MCF 10A (cell line): ENCODE results near the gene CELA2B. TPM values are rescaled to one million over a fixed set of nuclear protein-coding genes. Genes with fewer than 3 reads are reported as not detected.
"Not testable (repeated sequence)": the region's sequence is repeated elsewhere in the genome, so short reads cannot be mapped to it uniquely, and the experiment has no call there.

Experiments
- BruUV-seq: library from RNA; stranded (reverse); fragments of 400-500 nt; replicated peaks from 2 replicates; lab custom pipeline; 2021; lab: Mats Ljungman, UMichigan
- CTCF ChIA-PET: fragments of 300-600 bp; sonication (Branson Sonifier 250); formaldehyde crosslinking; extraction: SDS; loops from one replicate; lab custom pipeline; 2021; ENCODE audit warnings: antibody characterized with exemption, inconsistent platforms; lab: Yijun Ruan, JAX
- POLR2A ChIA-PET: fragments of 300-600, 350-650 bp; sonication (Branson Sonifier 250); formaldehyde crosslinking; extraction: SDS; loops from one replicate; lab custom pipeline; 2020; ENCODE audit warnings: antibody characterized with exemption, inconsistent platforms; lab: Yijun Ruan, JAX
- DNase-seq: peaks from one replicate; pipeline ENCODE4 v3.0.0-alpha.2; 2018; ENCODE audit not compliant: unreplicated experiment
- H3K27ac Mint-ChIP-seq: one replicate; pipeline ENCODE4 v1.8.0; 2022; ENCODE audit warnings: mild to moderate bottlenecking, low read depth, mixed read lengths; ENCODE audit not compliant: unreplicated experiment
- H3K27me3 Mint-ChIP-seq: one replicate; pipeline ENCODE4 v1.8.0; 2022; ENCODE audit warnings: mixed read lengths; ENCODE audit not compliant: insufficient read depth, unreplicated experiment
- H3K36me3 Mint-ChIP-seq: one replicate; pipeline ENCODE4 v1.8.0; 2022; ENCODE audit warnings: mild to moderate bottlenecking, moderate library complexity, mixed read lengths; ENCODE audit not compliant: insufficient read depth, unreplicated experiment
- H3K4me1 Mint-ChIP-seq: one replicate; pipeline ENCODE4 v1.8.0; 2022; ENCODE audit warnings: mixed read lengths; ENCODE audit not compliant: insufficient read depth, unreplicated experiment
- H3K4me3 Mint-ChIP-seq: one replicate; pipeline ENCODE4 v1.8.0; 2022; ENCODE audit warnings: mild to moderate bottlenecking, moderate library complexity, mixed read lengths; ENCODE audit not compliant: unreplicated experiment
- H3K9me3 Mint-ChIP-seq: one replicate; pipeline ENCODE4 v1.8.0; 2022; ENCODE audit warnings: mixed read lengths; ENCODE audit not compliant: unreplicated experiment
- intact Hi-C: fragments of 100-400 bp; cut with micrococcal nuclease; formaldehyde crosslinking; loops from 2 replicates; pipeline ENCODE4 v1.14.1; 2022
- total RNA-seq: library from RNA; stranded (reverse); gene quantifications from 2 replicates; pipeline ENCODE4 v1.2.3, GENCODE V29; 2022
- TF ChIP-seq, protein P1 (sequence below): fragments of 200-600 bp; IDR thresholded peaks from one replicate; pipeline ENCODE4 v1.8.0; 2022; ENCODE audit warnings: antibody characterized with exemption, mild to moderate bottlenecking; ENCODE audit not compliant: unreplicated experiment

Gene CELA2B
- total RNA-seq, 1 experiment from 2014 or later: not detected

DNA sequence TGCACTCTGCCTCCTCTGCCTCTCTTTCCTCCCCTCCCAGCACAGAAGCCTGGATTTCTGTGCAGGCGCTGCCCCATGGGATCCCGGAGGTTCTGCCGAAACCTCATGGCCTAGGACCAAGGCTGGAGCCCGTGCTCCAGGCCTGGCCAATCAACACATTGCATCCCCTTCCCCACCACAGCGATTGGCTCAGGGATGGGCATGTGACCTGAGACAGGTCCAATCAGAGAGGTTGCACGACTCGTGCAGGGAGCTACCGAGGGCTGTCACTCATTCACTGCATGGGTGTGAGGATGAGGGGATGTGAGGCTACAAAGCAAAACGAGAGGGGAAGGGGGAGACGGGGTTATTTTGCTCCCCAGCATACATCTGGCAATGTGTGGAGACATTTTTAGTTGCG lies 3.3 kb upstream of the CELA2B start:
- no TSS peak for BruUV-seq
- Mint-ChIP-seq H3K27ac (no peak overlapping the region), H3K36me3 (no peaks in the 10 kb centered on the region), H3K9me3 (no peaks in the 10 kb centered on the region), H3K4me1 (no peaks in the 10 kb centered on the region), H3K27me3 (no peaks in the 10 kb centered on the region), H3K4me3 (no peak overlapping the region)
- TF ChIP-seq, protein P1, sequence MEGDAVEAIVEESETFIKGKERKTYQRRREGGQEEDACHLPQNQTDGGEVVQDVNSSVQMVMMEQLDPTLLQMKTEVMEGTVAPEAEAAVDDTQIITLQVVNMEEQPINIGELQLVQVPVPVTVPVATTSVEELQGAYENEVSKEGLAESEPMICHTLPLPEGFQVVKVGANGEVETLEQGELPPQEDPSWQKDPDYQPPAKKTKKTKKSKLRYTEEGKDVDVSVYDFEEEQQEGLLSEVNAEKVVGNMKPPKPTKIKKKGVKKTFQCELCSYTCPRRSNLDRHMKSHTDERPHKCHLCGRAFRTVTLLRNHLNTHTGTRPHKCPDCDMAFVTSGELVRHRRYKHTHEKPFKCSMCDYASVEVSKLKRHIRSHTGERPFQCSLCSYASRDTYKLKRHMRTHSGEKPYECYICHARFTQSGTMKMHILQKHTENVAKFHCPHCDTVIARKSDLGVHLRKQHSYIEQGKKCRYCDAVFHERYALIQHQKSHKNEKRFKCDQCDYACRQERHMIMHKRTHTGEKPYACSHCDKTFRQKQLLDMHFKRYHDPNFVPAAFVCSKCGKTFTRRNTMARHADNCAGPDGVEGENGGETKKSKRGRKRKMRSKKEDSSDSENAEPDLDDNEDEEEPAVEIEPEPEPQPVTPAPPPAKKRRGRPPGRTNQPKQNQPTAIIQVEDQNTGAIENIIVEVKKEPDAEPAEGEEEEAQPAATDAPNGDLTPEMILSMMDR: no peak
- intact Hi-C loops: no loop called here
- no peak for DNase-seq
- POLR2A ChIA-PET: no interaction called here
- CTCF ChIA-PET: no interaction called here

DNA sequence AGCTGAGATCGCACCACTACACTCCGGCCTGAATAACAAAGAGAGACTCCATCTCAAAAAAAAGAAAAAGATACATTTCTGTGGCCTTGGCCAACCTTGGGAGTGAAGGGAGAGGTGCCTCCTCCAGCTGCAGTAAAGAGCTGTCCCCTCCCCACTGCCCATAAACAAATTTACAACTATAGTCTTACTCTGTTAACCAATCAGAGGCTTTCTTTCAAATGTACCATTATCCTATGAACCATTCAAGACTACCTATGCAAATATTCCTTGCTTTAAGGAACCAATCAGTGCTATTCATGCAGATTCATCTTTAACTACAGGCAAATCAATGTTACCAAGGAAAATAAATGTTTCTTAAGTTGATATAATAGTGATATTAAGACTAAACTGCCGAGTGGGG lies 1.0 kb downstream of the CELA2B start:
- ChIA-PET CTCF (no interaction called here), POLR2A (no interaction called here)
- no peak for DNase-seq
- Mint-ChIP-seq H3K36me3 (no peaks in the 10 kb centered on the region), H3K27ac (no peak overlapping the region), H3K4me3 (no peak overlapping the region), H3K9me3 (no peaks in the 10 kb centered on the region), H3K4me1 (no peaks in the 10 kb centered on the region), H3K27me3 (no peaks in the 10 kb centered on the region)
- TF ChIP-seq, protein P1: no peak
- intact Hi-C loops: no loop called here
- no TSS peak for BruUV-seq

DNA sequence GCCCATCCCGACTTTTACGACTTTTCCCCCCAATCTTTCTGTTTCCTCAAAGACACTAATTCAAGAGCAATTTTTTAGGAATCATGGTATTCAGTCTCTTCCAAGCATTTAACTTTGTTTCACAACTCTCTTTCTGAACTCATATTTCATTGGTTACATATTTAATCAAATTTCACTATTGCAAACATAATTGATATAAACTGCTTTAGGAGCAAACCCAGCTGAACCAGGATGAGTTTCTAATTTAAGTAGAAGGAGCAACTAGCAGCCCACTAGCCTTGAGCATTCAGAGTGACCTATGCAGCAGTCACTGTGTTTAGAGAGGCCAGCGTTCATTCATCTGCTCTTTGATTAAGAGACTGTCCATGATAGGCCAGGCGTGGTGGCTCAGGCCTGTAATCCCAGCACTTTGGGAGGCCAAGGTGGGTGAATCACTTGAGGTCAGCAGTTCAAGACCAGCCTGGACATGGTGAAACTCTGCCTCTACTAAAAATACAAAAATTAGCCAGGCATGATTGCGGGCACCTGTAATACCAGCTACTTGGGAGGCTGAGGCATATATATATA lies 1.8 kb downstream of the CELA2B start:
- intact Hi-C loops: no loop called here
- no peaks in the 10 kb centered on the region for H3K36me3 Mint-ChIP-seq
- H3K27ac Mint-ChIP-seq: no peak overlapping the region
- H3K27me3 Mint-ChIP-seq: no peaks in the 10 kb centered on the region
- no peaks in the 10 kb centered on the region for H3K9me3 Mint-ChIP-seq
- no peak overlapping the region for H3K4me3 Mint-ChIP-seq
- DNase-seq: no peak
- ChIA-PET CTCF (interaction anchor here (0.6 to 0.7 kb wide), 2 partner anchors 21 to 1314 kb away, joined by 3 read pairs; no protein-coding TSS in a partner anchor), POLR2A (no interaction called here)
- no TSS peak for BruUV-seq
- TF ChIP-seq, protein P1: no peak
- H3K4me1 Mint-ChIP-seq: no peaks in the 10 kb centered on the region

DNA sequence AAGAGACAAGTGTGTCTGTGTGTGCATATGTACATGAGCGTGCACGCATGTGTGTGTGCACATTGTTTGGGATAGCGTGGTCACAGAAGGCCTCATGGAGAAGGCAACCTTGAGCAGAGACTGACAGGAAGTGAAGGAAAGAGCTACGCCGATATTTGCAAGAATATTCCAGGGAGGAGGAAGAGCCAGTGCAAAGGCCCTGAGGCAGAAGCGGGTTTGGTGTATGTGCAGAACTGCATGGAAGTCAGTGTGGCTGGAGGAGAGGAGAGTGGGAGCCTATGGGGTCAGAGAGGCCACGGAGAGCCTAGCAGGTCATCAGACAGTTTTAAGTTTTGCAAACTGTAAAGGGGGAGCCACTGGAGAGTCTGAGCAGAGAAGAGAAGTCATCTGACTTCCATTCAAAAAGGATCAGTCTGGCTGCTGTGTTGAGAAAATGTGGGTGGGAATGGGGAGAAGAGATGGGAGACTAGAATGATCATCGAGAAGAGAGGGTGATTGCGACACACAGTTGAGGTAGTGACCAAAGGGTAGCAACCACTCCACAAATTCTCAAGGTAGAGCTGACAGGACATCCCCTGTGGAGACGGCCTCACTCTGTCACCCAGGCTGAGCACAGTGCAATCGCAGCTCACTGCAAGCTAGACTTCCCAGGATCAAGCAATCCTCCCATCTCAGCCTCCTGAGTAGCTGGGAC lies 3.9 kb downstream of the CELA2B start:
- POLR2A ChIA-PET: interaction anchor here (0.6 kb wide), 2 partner anchors 63 to 365 kb away, joined by 3 read pairs; no protein-coding TSS in a partner anchor
- H3K36me3 Mint-ChIP-seq: no peaks in the 10 kb centered on the region
- no peak overlapping the region for H3K27ac Mint-ChIP-seq
- intact Hi-C loops: no loop called here
- BruUV-seq: no TSS peak
- CTCF ChIA-PET: no interaction called here
- TF ChIP-seq, protein P1: no peak
- H3K4me3 Mint-ChIP-seq: no peak overlapping the region
- no peaks in the 10 kb centered on the region for H3K4me1 Mint-ChIP-seq
- H3K27me3 Mint-ChIP-seq: no peaks in the 10 kb centered on the region
- H3K9me3 Mint-ChIP-seq: no peaks in the 10 kb centered on the region
- DNase-seq: no peak

DNA sequence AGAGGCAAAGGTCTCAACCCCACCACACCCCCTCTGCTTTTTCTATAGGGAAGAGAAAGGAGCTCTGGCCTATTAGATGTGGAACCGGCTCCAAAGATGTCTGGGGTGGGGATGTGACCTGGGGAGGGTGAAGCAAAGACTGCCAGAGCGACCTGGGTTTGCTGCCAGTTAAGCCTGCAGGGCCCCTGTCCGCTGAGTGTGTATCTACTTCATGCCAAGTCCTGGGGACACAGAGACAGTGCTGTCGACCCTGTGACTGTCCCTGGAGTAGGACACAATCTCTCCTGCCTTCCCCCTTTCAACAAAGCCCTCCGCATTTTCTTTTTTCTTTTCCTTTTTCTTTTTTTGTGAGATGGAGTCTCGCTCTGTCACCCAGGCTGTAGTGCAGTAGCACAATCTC lies 6.6 kb downstream of the CELA2B start:
- H3K36me3 Mint-ChIP-seq, H3K4me3 Mint-ChIP-seq, DNase-seq, CTCF ChIA-PET, intact Hi-C loops, H3K9me3 Mint-ChIP-seq, H3K4me1 Mint-ChIP-seq, POLR2A ChIA-PET, H3K27ac Mint-ChIP-seq, BruUV-seq, H3K27me3 Mint-ChIP-seq: not testable (repeated sequence)

DNA sequence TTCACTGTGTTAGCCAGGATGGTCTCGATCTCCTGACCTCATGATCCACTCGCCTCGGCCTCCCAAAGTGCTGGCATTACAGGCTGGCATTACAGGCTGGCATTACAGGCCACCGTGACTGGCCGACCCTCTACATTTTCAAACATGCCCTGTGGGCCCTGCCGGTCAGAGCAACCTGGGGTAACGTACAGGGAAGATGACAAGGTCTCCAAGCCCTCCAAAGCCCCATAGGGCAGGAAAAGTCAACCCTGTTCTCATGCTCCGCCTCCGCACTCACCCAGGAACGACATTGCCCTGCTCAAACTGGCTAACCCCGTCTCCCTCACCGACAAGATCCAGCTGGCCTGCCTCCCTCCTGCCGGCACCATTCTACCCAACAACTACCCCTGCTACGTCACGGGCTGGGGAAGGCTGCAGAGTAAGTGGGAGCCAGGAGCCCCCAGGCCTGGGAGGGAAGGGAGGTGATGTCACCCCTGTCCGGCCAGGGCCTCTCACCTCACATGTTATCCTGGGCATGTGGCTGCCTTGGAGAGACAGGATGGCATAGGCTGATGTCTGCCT lies 7.2 kb downstream of the CELA2B start:
- H3K27me3 Mint-ChIP-seq, intact Hi-C loops: not testable (repeated sequence)

More for the DNA sequence above, 7.2 kb downstream of the CELA2B start:
- H3K4me1 Mint-ChIP-seq, H3K4me3 Mint-ChIP-seq, DNase-seq, H3K36me3 Mint-ChIP-seq, BruUV-seq, POLR2A ChIA-PET, H3K9me3 Mint-ChIP-seq, CTCF ChIA-PET, H3K27ac Mint-ChIP-seq: not testable (repeated sequence)
